ENCODE measurements around the gene YJU2. TPM values are rescaled to one million over a fixed set of nuclear protein-coding genes. Genes with fewer than 3 reads are reported as not detected.

Gene YJU2
- total and polyA plus RNA-seq, 2 of the 8 experiments (the other 6 are each of a cell fraction or from before 2014, with no cell fraction given) = 26.8 to 27.7 TPM

GRCh38 chr19:4316956-4317355 lies 70.1 kb downstream of the YJU2 start (continued):
- TF ChIP-seq E2F6 (IDR thresholded peaks at IDR 0.05) (no peak), JUN (IDR thresholded peaks at IDR 0.05; ENCODE audit: low read depth, low read length) (no peak)
